Smooth muscle cell (in vitro differentiated cells): ENCODE results near the gene LYSMD2. TPM values are rescaled to one million over a fixed set of nuclear protein-coding genes. Genes with fewer than 3 reads are reported as not detected.

Experiments
- DNase-seq: peaks from one replicate; lab custom pipeline; 2025; ENCODE audit not compliant: unreplicated experiment; lab: John Stamatoyannopoulos, UW
- H2AFZ ChIP-seq: fragments of 200-600 bp; sonication (generic); 2 replicates; pipeline ENCODE4 v1.6.0; 2016; ENCODE audit warnings: antibody characterized with exemption, low read depth, mild to moderate bottlenecking
- H3F3A ChIP-seq: fragments of 200-600 bp; sonication (generic); 2 replicates; pipeline ENCODE4 v1.6.0; 2017; ENCODE audit warnings: antibody characterized with exemption, low read depth
- H3K27ac ChIP-seq: fragments of 200-600 bp; sonication (generic); 2 replicates; pipeline ENCODE4 v1.5.1; 2016; ENCODE audit warnings: low read depth, mild to moderate bottlenecking
- H3K27me3 ChIP-seq: fragments of 200-600 bp; sonication (generic); 2 replicates; pipeline ENCODE4 v1.6.1; 2016; ENCODE audit warnings: low read depth, mild to moderate bottlenecking
- H3K36me3 ChIP-seq: fragments of 200-600 bp; sonication (generic); 2 replicates; pipeline ENCODE4 v1.5.1; 2016; ENCODE audit warnings: low read depth
- H3K4me1 ChIP-seq: fragments of 200-600 bp; sonication (generic); 2 replicates; pipeline ENCODE4 v1.5.1; 2016; ENCODE audit warnings: low read depth
- H3K4me2 ChIP-seq: fragments of 200-600 bp; sonication (generic); 2 replicates; pipeline ENCODE4 v1.6.0; 2016; ENCODE audit warnings: mild to moderate bottlenecking
- H3K4me3 ChIP-seq: fragments of 200-600 bp; sonication (generic); 2 replicates; pipeline ENCODE4 v1.5.1; 2016; ENCODE audit warnings: mild to moderate bottlenecking
- H3K79me2 ChIP-seq: fragments of 200-600 bp; sonication (generic); 2 replicates; pipeline ENCODE4 v1.6.0; 2016; ENCODE audit warnings: low read depth, mild to moderate bottlenecking
- H3K9ac ChIP-seq: fragments of 200-600 bp; sonication (generic); 2 replicates; pipeline ENCODE4 v1.6.0; 2016; ENCODE audit warnings: low read depth
- H3K9me3 ChIP-seq: fragments of 200-600 bp; sonication (generic); replicated peaks from 2 replicates; pipeline ENCODE4 v1.5.1; 2016; ENCODE audit warnings: low read depth
- H4K20me1 ChIP-seq: fragments of 200-600 bp; sonication (generic); 2 replicates; pipeline ENCODE4 v1.6.0; 2016; ENCODE audit warnings: low read depth
- WGBS: methylation state at CpG from one replicate; pipeline ENCODE4 v1.1.7; 2016; ENCODE audit warnings: low lambda C conversion rate; 5-methylcytosine and 5-hydroxymethylcytosine counted together
- polyA plus RNA-seq: library from polyadenylated mRNA; unstranded; fragments of >200 nt; fragmentation: Nextera tagmentation; extraction: Ambion mirVana; gene quantifications from 2 replicates; pipeline ENCODE4 v1.2.1, GENCODE V29; 2016
- total RNA-seq: library from RNA; depleted of rRNA; stranded (reverse); fragments of >200 nt; gene quantifications from 2 replicates; pipeline ENCODE4 v1.2.3, GENCODE V29; 2014
- TF ChIP-seq, protein P1 (sequence below): fragments of 200-600 bp; sonication (generic); IDR thresholded peaks from 2 replicates; pipeline ENCODE4 v1.5.1; 2017; ENCODE audit warnings: borderline replicate concordance, mild to moderate bottlenecking, antibody characterized with exemption; ENCODE audit not compliant: insufficient read depth, poor library complexity, severe bottlenecking

LYSMD2 gene
- total and polyA plus RNA-seq, 2 experiments from 2014 or later = 1.1 to 3.6 TPM

DNA sequence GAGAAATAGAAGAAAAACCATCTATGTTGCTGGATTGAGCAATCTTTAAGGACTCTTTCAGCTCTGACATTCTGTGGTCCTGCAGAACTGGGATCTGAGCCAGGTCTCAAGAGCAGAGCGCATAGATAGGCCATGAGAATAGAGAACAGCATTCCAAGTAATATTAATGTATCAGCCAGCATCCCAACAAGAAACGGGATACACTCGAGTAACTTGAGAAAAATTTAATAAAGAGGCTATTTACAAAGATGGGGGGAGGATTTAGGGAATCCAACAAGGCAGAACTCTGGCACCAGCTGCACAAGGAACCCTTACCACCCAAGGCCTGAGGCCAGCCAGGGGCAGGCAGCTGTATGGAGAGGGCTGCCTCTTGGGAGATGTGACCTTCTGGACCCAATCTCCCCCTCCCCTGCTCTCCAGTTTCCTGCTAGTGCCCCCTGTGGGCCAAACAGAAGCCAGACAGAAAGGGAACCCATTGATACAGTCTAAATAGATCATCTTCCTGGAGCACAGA lies 22.2 kb upstream of the LYSMD2 start:
- Histone ChIP-seq H4K20me1 (no peaks in the 10 kb centered on the region), H3K4me2 (no peak overlapping the region), H3K27me3 (no peaks in the 10 kb centered on the region), H3K4me1 (no peaks in the 10 kb centered on the region), H3K4me3 (no peak overlapping the region), H3K36me3 (no peaks in the 10 kb centered on the region), H3K79me2 (no peaks in the 10 kb centered on the region), H3F3A (no peaks in the 10 kb centered on the region), H3K27ac (no peak overlapping the region), H3K9me3 (no peaks in the 10 kb centered on the region), H3K9ac (no peak overlapping the region), H2AFZ (no peak overlapping the region)
- no peak for DNase-seq
- TF ChIP-seq, protein P1, sequence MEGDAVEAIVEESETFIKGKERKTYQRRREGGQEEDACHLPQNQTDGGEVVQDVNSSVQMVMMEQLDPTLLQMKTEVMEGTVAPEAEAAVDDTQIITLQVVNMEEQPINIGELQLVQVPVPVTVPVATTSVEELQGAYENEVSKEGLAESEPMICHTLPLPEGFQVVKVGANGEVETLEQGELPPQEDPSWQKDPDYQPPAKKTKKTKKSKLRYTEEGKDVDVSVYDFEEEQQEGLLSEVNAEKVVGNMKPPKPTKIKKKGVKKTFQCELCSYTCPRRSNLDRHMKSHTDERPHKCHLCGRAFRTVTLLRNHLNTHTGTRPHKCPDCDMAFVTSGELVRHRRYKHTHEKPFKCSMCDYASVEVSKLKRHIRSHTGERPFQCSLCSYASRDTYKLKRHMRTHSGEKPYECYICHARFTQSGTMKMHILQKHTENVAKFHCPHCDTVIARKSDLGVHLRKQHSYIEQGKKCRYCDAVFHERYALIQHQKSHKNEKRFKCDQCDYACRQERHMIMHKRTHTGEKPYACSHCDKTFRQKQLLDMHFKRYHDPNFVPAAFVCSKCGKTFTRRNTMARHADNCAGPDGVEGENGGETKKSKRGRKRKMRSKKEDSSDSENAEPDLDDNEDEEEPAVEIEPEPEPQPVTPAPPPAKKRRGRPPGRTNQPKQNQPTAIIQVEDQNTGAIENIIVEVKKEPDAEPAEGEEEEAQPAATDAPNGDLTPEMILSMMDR = no peak
- 30% methylated on average over 3 of the region's 3 CpGs for WGBS

DNA sequence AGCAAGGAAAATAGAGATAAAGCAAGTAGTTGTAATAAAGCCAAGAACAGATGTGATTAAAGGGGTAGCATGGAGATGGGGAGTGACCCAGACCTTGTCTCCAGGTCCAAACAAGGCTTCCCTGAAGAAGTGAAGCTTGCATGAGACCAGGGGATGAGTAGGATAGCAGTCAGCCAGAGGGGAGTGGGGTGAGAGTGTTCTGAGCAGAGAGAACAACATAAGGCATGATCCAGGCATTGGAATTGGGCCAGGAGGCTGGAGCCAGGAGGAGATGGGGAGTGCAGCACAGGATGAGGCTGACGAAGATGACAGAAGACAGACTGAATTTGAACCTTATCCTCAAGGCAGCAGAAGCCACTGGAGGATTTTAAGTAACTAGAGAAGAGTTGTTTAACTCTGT lies 21.2 kb upstream of the LYSMD2 start:
- Histone ChIP-seq H3K27me3 (peaks cover 3% of the 10 kb centered on the region), H4K20me1 (no peaks in the 10 kb centered on the region), H3K4me2 (peak overlapping the region; percentile 9), H3K9ac (no peak overlapping the region), H3K4me1 (no peaks in the 10 kb centered on the region), H3K9me3 (no peaks in the 10 kb centered on the region), H3K36me3 (no peaks in the 10 kb centered on the region), H3K79me2 (no peaks in the 10 kb centered on the region), H2AFZ (no peak overlapping the region), H3K4me3 (no peak overlapping the region), H3F3A (no peaks in the 10 kb centered on the region), H3K27ac (no peak overlapping the region)
- DNase-seq = no peak
- TF ChIP-seq, protein P1 = no peak
- WGBS = 32% methylated on average over 1 of the region's 1 CpG

DNA sequence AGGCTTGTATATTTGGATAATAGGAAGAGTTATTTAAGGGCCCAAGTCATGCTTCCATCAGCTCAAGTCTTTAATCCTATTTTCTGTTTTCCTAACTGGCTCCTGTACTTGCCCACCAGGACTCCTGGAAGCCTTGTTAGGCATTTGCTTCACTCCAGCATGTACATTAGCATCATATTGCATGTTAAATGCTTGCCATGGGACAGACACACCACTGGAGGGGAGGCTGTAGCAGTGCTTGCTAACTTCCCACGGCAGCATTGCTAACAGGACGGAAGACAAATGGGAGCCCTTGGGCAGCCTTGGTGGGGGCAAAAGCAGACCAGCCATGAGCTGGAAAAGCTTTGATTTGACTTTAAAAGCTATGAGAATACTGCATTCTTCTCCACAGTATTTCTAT lies 20.0 kb upstream of the LYSMD2 start:
- WGBS = 81% methylated on average over 2 of the region's 2 CpGs
- TF ChIP-seq, protein P1 = no peak
- no peaks in the 10 kb centered on the region for H3F3A ChIP-seq
- H3K79me2 ChIP-seq = no peaks in the 10 kb centered on the region
- no peak for DNase-seq
- H3K36me3 ChIP-seq = no peaks in the 10 kb centered on the region
- H3K4me3 ChIP-seq = no peak overlapping the region
- no peak overlapping the region for H3K27ac ChIP-seq
- H4K20me1 ChIP-seq = no peaks in the 10 kb centered on the region
- no peaks in the 10 kb centered on the region for H3K9me3 ChIP-seq
- no peak overlapping the region for H2AFZ ChIP-seq
- H3K4me1 ChIP-seq = peaks cover 3% of the 10 kb centered on the region
- H3K27me3 ChIP-seq = peaks cover 14% of the 10 kb centered on the region
- H3K4me2 ChIP-seq = no peak overlapping the region
- H3K9ac ChIP-seq = no peak overlapping the region

DNA sequence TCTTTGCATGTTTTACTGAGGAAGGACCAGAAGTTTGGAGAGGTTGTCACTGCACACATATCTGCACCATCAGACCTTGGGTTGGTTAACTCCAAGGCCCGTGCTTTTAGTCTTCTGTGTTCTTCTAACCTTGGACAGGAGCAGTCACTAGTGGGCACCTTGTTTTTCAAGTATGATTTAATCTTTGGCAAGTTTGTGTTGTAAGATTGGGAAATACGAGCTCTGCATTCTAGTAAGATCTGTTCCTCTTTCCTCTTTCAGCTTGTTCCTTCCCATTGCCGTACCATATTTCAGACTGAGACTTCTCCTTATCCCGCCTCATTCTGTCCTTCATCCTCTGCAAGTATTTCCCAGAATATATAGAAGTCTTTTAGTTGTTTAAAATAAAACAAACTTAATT lies 19.0 kb upstream of the LYSMD2 start:
- 95% methylated on average over 4 of the region's 4 CpGs for WGBS

More for the DNA sequence above, 19.0 kb upstream of the LYSMD2 start:
- Histone ChIP-seq H3F3A (no peaks in the 10 kb centered on the region), H3K27me3 (peaks cover 15% of the 10 kb centered on the region), H3K4me1 (peaks cover 7% of the 10 kb centered on the region), H3K79me2 (no peaks in the 10 kb centered on the region), H3K4me3 (no peak overlapping the region), H3K36me3 (no peaks in the 10 kb centered on the region), H4K20me1 (no peaks in the 10 kb centered on the region), H3K9ac (no peak overlapping the region), H3K4me2 (no peak overlapping the region), H3K9me3 (no peaks in the 10 kb centered on the region), H3K27ac (no peak overlapping the region), H2AFZ (no peak overlapping the region)
- TF ChIP-seq, protein P1 = no peak
- DNase-seq = no peak
